HepG2 (cell line): ENCODE results near the gene ALDH1L2. TPM values are rescaled to one million over a fixed set of nuclear protein-coding genes. Genes with fewer than 3 reads are reported as not detected.

Source experiments
- ARID5B ChIP-seq: IDR thresholded peaks from 2 replicates; pipeline ENCODE4 v1.4.0; 2020; ENCODE audit warnings: mild to moderate bottlenecking, missing genetic modification reagents
- CBX5 ChIP-seq: sonication (generic); formaldehyde crosslinking; IDR thresholded peaks from 2 replicates; pipeline ENCODE4 v1.4.0; 2020; ENCODE audit warnings: missing genetic modification reagents, borderline replicate concordance
- CCAR2 ChIP-seq: fragments of 200-400 bp; formaldehyde crosslinking; optimal IDR thresholded peaks from 2 replicates; pipeline ENCODE3; 2018; ENCODE audit warnings: low read depth, mild to moderate bottlenecking, low read length, moderate library complexity
- DMTF1 ChIP-seq: sonication (generic); formaldehyde crosslinking; IDR thresholded peaks from 2 replicates; pipeline ENCODE4 v1.4.0; 2020; ENCODE audit warnings: mild to moderate bottlenecking, missing genetic modification reagents
- ISX ChIP-seq: sonication (generic); formaldehyde crosslinking; conservative IDR thresholded peaks from 2 replicates; pipeline ENCODE4 v1.5.0; 2020; ENCODE audit warnings: missing genetic modification reagents
- MATR3 ChIP-seq: sonication (generic); formaldehyde crosslinking; IDR thresholded peaks from 2 replicates; pipeline ENCODE4 v1.4.0; 2020; ENCODE audit warnings: missing genetic modification reagents
- MTF1 ChIP-seq: sonication (generic); formaldehyde crosslinking; IDR thresholded peaks from 2 replicates; pipeline ENCODE4 v1.5.0; 2020; ENCODE audit warnings: missing genetic modification reagents
- NFE2 ChIP-seq: sonication (generic); formaldehyde crosslinking; IDR thresholded peaks from 2 replicates; pipeline ENCODE4 v1.4.0; 2020; ENCODE audit warnings: missing genetic modification reagents
- NFYB ChIP-seq: sonication (generic); formaldehyde crosslinking; IDR thresholded peaks from 2 replicates; pipeline ENCODE4 v1.4.0; 2020; ENCODE audit warnings: missing genetic modification reagents
- NRL ChIP-seq: sonication (generic); formaldehyde crosslinking; IDR thresholded peaks from 2 replicates; pipeline ENCODE4 v1.5.0; 2020; ENCODE audit warnings: missing genetic modification reagents, mild to moderate bottlenecking, moderate library complexity, borderline replicate concordance
- RBM22 ChIP-seq: fragments of 200-400 bp; formaldehyde crosslinking; optimal IDR thresholded peaks from 2 replicates; pipeline ENCODE3; 2017; ENCODE audit warnings: mild to moderate bottlenecking, low read length, moderate library complexity
- SMAD9 ChIP-seq: sonication (generic); formaldehyde crosslinking; IDR thresholded peaks from 2 replicates; pipeline ENCODE4 v1.5.1; 2020; ENCODE audit warnings: mild to moderate bottlenecking, missing genetic modification reagents
- SNAI1 ChIP-seq: sonication (generic); formaldehyde crosslinking; IDR thresholded peaks from 2 replicates; pipeline ENCODE4 v1.5.0; 2020; ENCODE audit warnings: mild to moderate bottlenecking, missing genetic modification reagents, borderline replicate concordance
- SRF ChIP-seq: IDR thresholded peaks from 2 replicates; pipeline ENCODE4 v1.6.1; 2011; ENCODE audit warnings: mild to moderate bottlenecking, low read depth, low read length, moderate library complexity
- TOE1 ChIP-seq: sonication (generic); formaldehyde crosslinking; IDR thresholded peaks from 2 replicates; pipeline ENCODE4 v1.4.0; 2020; ENCODE audit warnings: mild to moderate bottlenecking, missing genetic modification reagents
- TRAFD1 ChIP-seq: sonication (generic); formaldehyde crosslinking; IDR thresholded peaks from 2 replicates; pipeline ENCODE4 v1.5.1; 2020; ENCODE audit warnings: missing genetic modification reagents, mild to moderate bottlenecking, borderline replicate concordance
- ZBTB7A ChIP-seq: sonication (generic); formaldehyde crosslinking; IDR thresholded peaks from 2 replicates; pipeline ENCODE4 v1.8.0; 2022; ENCODE audit warnings: mild to moderate bottlenecking, missing genetic modification reagents
- ZFP36L1 ChIP-seq: sonication (generic); formaldehyde crosslinking; IDR thresholded peaks from 2 replicates; pipeline ENCODE4 v1.8.0; 2022; ENCODE audit warnings: mild to moderate bottlenecking, missing genetic modification reagents, moderate library complexity
- ZNF567 ChIP-seq: sonication (generic); formaldehyde crosslinking; IDR thresholded peaks from 2 replicates; pipeline ENCODE4 v1.8.1; 2023; ENCODE audit warnings: mild to moderate bottlenecking, missing genetic modification reagents, borderline replicate concordance
- ZNF598 ChIP-seq: sonication (generic); formaldehyde crosslinking; IDR thresholded peaks from 2 replicates; pipeline ENCODE4 v1.5.1; 2020; ENCODE audit warnings: mild to moderate bottlenecking, missing genetic modification reagents, borderline replicate concordance
- polyA plus RNA-seq, 8 experiments: library from polyadenylated mRNA; depleted of rRNA in 3 of 8; stranded (reverse) in 7 of 8; unstranded in 1 of 8; fragments of >200 nt; fragmentation: Illumina TruSeq in 4 of 8; extraction: Trizol in 4 of 8; gene quantifications; 2 replicates each; pipeline versions ENCODE4 v1.2.1 to v1.2.3, GENCODE V29; 2011 to 2016; ENCODE audit warnings: low read depth in 4 of 8, missing spikeins in 1 of 8, mixed read lengths in 1 of 8; ENCODE audit not compliant: insufficient read depth in 1 of 8
- total RNA-seq, 5 experiments: library from RNA; depleted of rRNA; stranded (reverse); fragments of >200 nt; fragmentation: Illumina TruSeq; extraction: Trizol; gene quantifications; 2 replicates each; pipeline ENCODE4 v1.2.3, GENCODE V29; 2016; ENCODE audit warnings: low read depth in 1 of 5

Gene ALDH1L2
- total and polyA plus RNA-seq, 2 of the 13 experiments (the other 11 are each of a cell fraction or from before 2014, with no cell fraction given) = 0.40 to 4.6 TPM

GRCh38 chr12:105107494-105108371, 23.5 kb upstream of the ALDH1L2 start, which contains the start of gene WASHC4 (continued):
- TF ChIP-seq ZBTB7A = 0 out of 2 replicates have a peak, but pooled peaks have one; percentile 64
- 0 out of 2 replicates have a peak, but pooled peaks have one; percentile 37 for TF ChIP-seq ZNF567 (CRISPR knock-in tag)
- no peak; the same call in 1 of the 2 replicates for TF ChIP-seq TOE1 (CRISPR knock-in tag)
- TF ChIP-seq SNAI1 = peak; percentile 92
- no peak for TF ChIP-seq RBM22
- no peak for TF ChIP-seq MTF1
- TF ChIP-seq CBX5 (CRISPR knock-in tag) = 0 out of 2 replicates have a peak, but pooled peaks have one; percentile 25
- no peak; the same call in 1 of the 2 replicates for TF ChIP-seq ISX (CRISPR knock-in tag)
- TF ChIP-seq CCAR2 = no peak
- peak; percentile 43; the same call in 1 of the 2 replicates for TF ChIP-seq NFYB
- peak; percentile 71; the same call in 1 of the 2 replicates for TF ChIP-seq ZFP36L1
- no peak for TF ChIP-seq SRF
- peak; percentile 96; the same call in 1 of the 2 replicates for TF ChIP-seq NRL (CRISPR knock-in tag)
- no peak for TF ChIP-seq NFE2 (CRISPR knock-in tag)
- TF ChIP-seq ZNF598 (CRISPR knock-in tag) = peak; percentile 80; the same call in 1 of the 2 replicates
- TF ChIP-seq DMTF1 (CRISPR knock-in tag) = 0 out of 2 replicates have a peak, but pooled peaks have one; percentile 82
- 0 out of 2 replicates have a peak, but pooled peaks have one; percentile 22 for TF ChIP-seq TRAFD1 (CRISPR knock-in tag)
- peak; percentile 66; the same call in 1 of the 2 replicates for TF ChIP-seq ARID5B (CRISPR knock-in tag)
- TF ChIP-seq MATR3 (CRISPR knock-in tag) = no peak
- 0 out of 2 replicates have a peak, but pooled peaks have one; percentile 71 for TF ChIP-seq SMAD9
